Peyer's patch (tissue), 4 donors: ENCODE data around the gene RAP1GAP. TPM values are rescaled to one million over a fixed set of nuclear protein-coding genes. Genes with fewer than 3 reads are reported as not detected.
"Not testable (repeated sequence)": the region's sequence is repeated elsewhere in the genome, so short reads cannot be mapped to it uniquely, and the experiment has no call there.

Source experiments
- DNase-seq, 3 donors: peaks; one replicate each; pipeline ENCODE4 v3.0.0-alpha.2; 2017 to 2019
- H3K27ac ChIP-seq, 4 donors: fragments of 200-600 bp; sonication (generic); one replicate each; pipeline ENCODE4 v1.5.1; 2016 to 2019
- H3K27me3 ChIP-seq, 2 donors: fragments of 200-600 bp; sonication (generic); one replicate each; pipeline ENCODE4 v1.5.1; 2019
- H3K36me3 ChIP-seq, 3 donors: fragments of 200-600 bp; sonication (generic); one replicate each; pipeline ENCODE4 v1.5.1; 2016 to 2019
- H3K4me1 ChIP-seq, 4 donors: fragments of 200-600 bp; sonication (generic); one replicate each; pipeline ENCODE4 v1.5.1; 2016 to 2019
- H3K4me3 ChIP-seq, 4 donors: fragments of 200-600 bp; sonication (generic); 1 replicate in 3 of 4; 2 replicates in 1 of 4; pipeline ENCODE4 v1.5.1; 2016 to 2019; ENCODE audit warnings: mild to moderate bottlenecking in 1 of 4
- H3K9me3 ChIP-seq, 4 donors: fragments of 200-600 bp; sonication (generic); one replicate each; pipeline ENCODE4 v1.5.1; 2016 to 2019; ENCODE audit warnings: mild to moderate bottlenecking in 1 of 4
- POLR2A ChIP-seq, 2 donors: fragments of 450-650 bp; IDR thresholded peaks; one replicate each; pipeline ENCODE4 v1.5.1; 2017; ENCODE audit warnings: antibody characterized with exemption in 2 of 2, mild to moderate bottlenecking in 2 of 2, moderate library complexity in 2 of 2
- total RNA-seq, 4 donors: library from RNA; depleted of rRNA; stranded (reverse); fragments of >200 nt; gene quantifications; one replicate each; pipeline ENCODE4 v1.1.0, GENCODE V29; 2016
- TF ChIP-seq, protein P1 (sequence below), 6 experiments: fragments of 450-650 bp in 4 of 6; fragments of 200-600 bp in 2 of 6; sonication (generic) in 1 of 6; IDR thresholded peaks; one replicate each; pipeline ENCODE4 v1.5.1; 2017 to 2019; ENCODE audit warnings: antibody characterized with exemption in 6 of 6, mild to moderate bottlenecking in 3 of 6, moderate library complexity in 1 of 6

The RAP1GAP gene
- total RNA-seq, 4 donors from 2014 or later, result 32.2 to 65.3 (median 57.0) TPM

DNA sequence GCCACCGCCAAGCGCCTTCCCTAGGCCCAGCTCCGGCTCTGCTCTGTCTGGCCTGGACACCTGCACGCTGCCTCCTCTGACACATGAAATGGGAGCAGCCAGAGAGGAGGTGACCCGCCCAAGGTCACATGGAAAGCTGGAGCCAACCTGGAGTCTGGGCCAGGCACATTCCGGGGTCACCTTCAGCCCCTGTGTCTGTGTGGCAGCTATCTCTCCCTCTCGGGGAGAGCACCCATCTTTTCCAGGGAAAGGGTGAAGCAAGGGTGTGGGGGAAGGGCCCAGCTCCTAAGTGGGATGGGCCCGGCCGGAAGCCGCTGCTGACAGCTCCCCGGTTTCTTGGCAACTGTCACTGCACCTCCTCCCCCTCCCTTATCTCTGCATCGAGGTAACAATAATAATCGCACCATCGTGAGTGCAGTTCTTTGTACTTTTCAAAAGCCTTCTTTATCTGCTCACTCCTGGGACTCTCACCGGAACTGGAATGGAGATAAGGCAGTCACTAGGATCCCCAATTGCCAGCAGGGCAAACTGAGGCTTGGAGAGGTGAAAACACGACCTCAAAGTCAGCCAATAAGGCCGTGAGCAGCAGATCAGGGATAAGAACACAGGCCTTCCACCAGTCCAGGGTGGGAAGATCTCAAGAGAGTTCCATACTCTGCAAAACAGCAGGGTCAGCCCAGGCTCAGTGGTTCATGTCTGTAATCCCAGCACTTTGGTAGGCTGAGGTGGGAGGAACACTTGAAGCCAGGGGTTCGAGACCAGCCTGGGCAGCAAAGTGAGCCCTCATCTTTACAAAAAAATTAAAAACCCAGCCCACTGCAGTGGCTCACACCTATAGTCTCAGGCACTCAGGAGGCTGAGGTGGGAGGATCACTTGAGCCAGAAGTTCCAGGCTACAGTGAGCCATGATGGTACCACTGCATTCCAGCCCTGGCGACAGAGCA, 36.9 kb downstream of the RAP1GAP start:
- no peak for TF ChIP-seq POLR2A (IDR thresholded peaks at IDR 0.05)
- TF ChIP-seq, protein P1, sequence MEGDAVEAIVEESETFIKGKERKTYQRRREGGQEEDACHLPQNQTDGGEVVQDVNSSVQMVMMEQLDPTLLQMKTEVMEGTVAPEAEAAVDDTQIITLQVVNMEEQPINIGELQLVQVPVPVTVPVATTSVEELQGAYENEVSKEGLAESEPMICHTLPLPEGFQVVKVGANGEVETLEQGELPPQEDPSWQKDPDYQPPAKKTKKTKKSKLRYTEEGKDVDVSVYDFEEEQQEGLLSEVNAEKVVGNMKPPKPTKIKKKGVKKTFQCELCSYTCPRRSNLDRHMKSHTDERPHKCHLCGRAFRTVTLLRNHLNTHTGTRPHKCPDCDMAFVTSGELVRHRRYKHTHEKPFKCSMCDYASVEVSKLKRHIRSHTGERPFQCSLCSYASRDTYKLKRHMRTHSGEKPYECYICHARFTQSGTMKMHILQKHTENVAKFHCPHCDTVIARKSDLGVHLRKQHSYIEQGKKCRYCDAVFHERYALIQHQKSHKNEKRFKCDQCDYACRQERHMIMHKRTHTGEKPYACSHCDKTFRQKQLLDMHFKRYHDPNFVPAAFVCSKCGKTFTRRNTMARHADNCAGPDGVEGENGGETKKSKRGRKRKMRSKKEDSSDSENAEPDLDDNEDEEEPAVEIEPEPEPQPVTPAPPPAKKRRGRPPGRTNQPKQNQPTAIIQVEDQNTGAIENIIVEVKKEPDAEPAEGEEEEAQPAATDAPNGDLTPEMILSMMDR (IDR thresholded peaks at IDR 0.05), result no peak
- Histone ChIP-seq H3K9me3 (no peaks in the 10 kb centered on the region), H3K4me1 (peaks cover 0 to 5% (median 0%) of the 10 kb centered on the region in 4 donors), H3K36me3 (no peaks in the 10 kb centered on the region), H3K27me3 (no peaks in the 10 kb centered on the region), H3K4me3 (no peak overlapping the region), H3K27ac (peak overlapping the region in 3 of 4 donors; percentile 15 to 73 (median 49))
- DNase-seq, result peak in 2 of 3 donors; percentile 79 to 83

DNA sequence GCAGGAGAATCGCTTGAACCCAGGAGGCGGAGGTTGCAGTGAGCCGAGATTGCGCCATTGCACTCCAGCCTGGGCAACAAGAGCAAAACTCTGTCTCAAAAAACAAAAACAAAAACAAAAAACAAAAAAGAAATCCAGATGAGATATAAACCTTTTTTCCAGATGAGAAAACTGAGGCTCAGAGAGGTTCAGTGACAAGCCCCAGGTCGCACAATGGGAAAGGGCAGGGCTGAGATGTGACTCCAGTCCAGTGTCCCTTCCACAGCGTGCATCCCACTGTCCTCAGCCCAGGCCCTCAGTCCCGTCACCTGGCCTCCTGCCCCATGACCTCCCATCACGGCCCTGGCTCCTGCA, 37.6 kb downstream of the RAP1GAP start:
- H3K27me3 ChIP-seq, H3K9me3 ChIP-seq, DNase-seq, H3K36me3 ChIP-seq, H3K4me1 ChIP-seq, H3K4me3 ChIP-seq: not testable (repeated sequence)
- H3K27ac ChIP-seq, result peak overlapping the region in 2 of 4 donors; percentile 49 to 73

DNA sequence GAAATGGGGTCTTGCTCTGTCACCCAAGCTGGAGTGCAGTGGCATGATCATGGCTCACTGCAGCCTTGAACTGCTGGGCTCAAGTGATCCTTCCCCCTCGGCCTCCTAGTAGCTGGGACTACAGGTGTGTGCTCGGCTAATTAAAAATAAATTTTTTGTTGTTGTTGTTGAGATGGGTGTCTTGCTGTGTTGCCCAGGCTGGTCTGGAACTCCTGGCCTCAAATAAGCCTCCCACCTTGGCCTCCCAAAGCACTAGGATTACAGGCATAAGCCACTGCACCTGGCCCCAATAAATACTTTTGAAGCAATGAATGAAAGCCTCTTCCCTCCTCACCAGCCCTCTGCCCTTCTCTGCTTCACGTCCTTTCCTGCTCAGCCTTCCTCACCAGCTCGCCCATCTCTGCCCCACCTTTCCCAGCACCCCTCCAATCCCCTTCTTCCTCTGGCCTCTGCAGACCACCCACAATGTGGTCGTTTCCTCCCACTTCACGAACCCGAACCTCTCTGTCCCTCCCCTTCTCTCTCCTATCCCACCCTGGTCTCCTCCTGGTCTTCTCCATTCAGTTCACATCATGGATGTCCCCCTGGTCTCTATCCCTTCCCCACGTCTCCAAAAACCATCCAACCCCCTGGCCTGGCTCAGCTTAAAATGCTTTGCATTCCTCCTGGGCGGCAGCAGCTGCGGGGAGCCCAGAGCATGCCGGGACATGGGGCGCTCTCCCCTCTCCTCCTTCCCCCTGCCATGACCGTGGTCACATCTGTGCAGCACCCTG, 38.4 kb downstream of the RAP1GAP start:
- no peak overlapping the region for H3K27ac ChIP-seq
- H3K4me3 ChIP-seq, result no peak overlapping the region
- H3K4me1 ChIP-seq, result peaks cover 0 to 5% (median 0%) of the 10 kb centered on the region in 4 donors
- no peaks in the 10 kb centered on the region for H3K9me3 ChIP-seq
- H3K27me3 ChIP-seq, result no peaks in the 10 kb centered on the region
- TF ChIP-seq POLR2A (IDR thresholded peaks at IDR 0.05), result no peak
- TF ChIP-seq, protein P1 (IDR thresholded peaks at IDR 0.05), result no peak
- H3K36me3 ChIP-seq, result no peaks in the 10 kb centered on the region
- no peak for DNase-seq

DNA sequence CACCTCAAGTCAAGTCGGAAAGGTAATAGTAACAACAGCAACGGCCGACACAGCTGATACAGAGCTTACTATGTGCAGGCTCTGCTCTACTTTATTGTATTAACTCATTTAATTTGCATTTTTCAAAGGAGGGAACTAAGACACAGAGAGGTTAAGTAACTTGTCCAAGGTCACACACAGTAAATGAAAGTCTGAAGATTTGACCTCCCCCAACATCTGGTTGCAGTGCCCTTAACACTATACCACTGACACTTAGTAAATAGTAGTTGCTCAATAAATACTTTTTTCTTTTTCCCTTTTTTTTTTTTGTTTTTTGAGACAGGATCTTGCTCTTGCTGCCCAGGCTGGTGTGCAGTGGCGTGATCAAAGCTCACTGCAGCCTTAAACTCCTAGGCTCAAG, 39.2 kb downstream of the RAP1GAP start:
- Histone ChIP-seq H3K27me3 (no peaks in the 10 kb centered on the region), H3K9me3 (no peaks in the 10 kb centered on the region), H3K4me1 (peaks cover 0 to 5% (median 0%) of the 10 kb centered on the region in 4 donors), H3K36me3 (no peaks in the 10 kb centered on the region), H3K27ac (no peak overlapping the region), H3K4me3 (no peak overlapping the region)
- DNase-seq, result no peak
- no peak for TF ChIP-seq POLR2A (IDR thresholded peaks at IDR 0.05)
- TF ChIP-seq, protein P1 (IDR thresholded peaks at IDR 0.05), result no peak

DNA sequence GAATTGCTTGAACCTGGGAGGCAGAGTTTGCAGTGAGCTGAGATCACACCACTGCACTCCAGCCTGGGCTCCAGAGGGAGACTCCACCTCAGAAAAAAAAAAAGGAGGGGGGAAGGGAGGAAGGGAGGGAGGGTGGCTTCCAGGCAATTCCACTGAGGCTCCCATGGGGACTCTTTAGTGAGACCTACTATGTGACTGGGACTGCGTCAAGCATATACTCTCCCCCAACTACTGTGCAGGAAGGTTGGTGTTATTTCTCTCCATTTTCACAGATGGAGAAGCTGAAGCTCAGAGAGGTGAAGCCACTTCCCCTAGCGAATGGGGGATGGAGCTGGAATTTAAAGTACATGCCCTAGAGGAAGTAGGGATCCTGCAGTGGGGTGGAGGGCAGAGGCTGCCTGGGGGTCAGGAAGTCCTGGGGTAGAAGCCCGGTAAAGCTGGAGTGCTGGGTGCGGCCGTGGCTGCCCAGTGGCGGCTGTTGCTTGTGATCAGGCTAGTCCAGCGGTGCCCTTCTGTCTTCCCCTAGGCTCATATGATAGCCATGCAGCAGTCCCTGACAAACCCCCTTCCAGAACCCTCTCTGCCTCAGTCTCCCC, 40.3 kb downstream of the RAP1GAP start:
- TF ChIP-seq, protein P1 (IDR thresholded peaks at IDR 0.05), result no peak
- no peak for TF ChIP-seq POLR2A (IDR thresholded peaks at IDR 0.05)
- Histone ChIP-seq H3K27me3 (no peaks in the 10 kb centered on the region), H3K4me1 (peaks cover 0 to 5% (median 0%) of the 10 kb centered on the region in 4 donors), H3K36me3 (no peaks in the 10 kb centered on the region), H3K27ac (no peak overlapping the region), H3K9me3 (no peaks in the 10 kb centered on the region), H3K4me3 (no peak overlapping the region)
- DNase-seq, result peak in 1 of 3 donors; percentile 48
